Transverse colon (tissue), 4 donors: ENCODE results near the gene POLD2. TPM values are rescaled to one million over a fixed set of nuclear protein-coding genes. Genes with fewer than 3 reads are reported as not detected.

Experiments
- DNase-seq: peaks from one replicate; pipeline ENCODE4 v3.0.0-alpha.2; 2019
- H3K27ac ChIP-seq, 4 donors: fragments of 200-600 bp; sonication (generic); 2 replicates each; pipeline ENCODE4 v1.5.1; 2016 to 2018; ENCODE audit warnings: inconsistent platforms in 4 of 4
- H3K27me3 ChIP-seq: fragments of 200-600 bp; sonication (generic); 2 replicates; pipeline ENCODE4 v1.5.1; 2017; ENCODE audit warnings: inconsistent platforms
- H3K36me3 ChIP-seq, 4 donors: fragments of 200-600 bp; sonication (generic); 2 replicates each; pipeline ENCODE4 v1.5.1; 2017 to 2019; ENCODE audit warnings: inconsistent platforms in 4 of 4
- H3K4me1 ChIP-seq, 4 donors: fragments of 200-600 bp; sonication (generic); 2 replicates each; pipeline ENCODE4 v1.5.1; 2017 to 2020; ENCODE audit warnings: inconsistent platforms in 4 of 4
- H3K4me3 ChIP-seq, 4 donors: fragments of 200-600 bp; sonication (generic); 1 replicate in 1 of 4; 2 replicates in 3 of 4; pipeline versions ENCODE4 v1.5.1 to v1.6.1; 2017 to 2019; ENCODE audit warnings: inconsistent platforms in 4 of 4
- H3K9me3 ChIP-seq, 2 donors: fragments of 200-600 bp; sonication (generic); 2 replicates each; pipeline ENCODE4 v1.5.1; 2017 to 2019; ENCODE audit warnings: inconsistent platforms in 2 of 2
- EP300 ChIP-seq: sonication (generic); formaldehyde crosslinking; IDR thresholded peaks from one replicate; pipeline ENCODE4 v1.6.1; 2017; ENCODE audit warnings: antibody characterized with exemption, low read depth
- POLR2A ChIP-seq: fragments of 450-650 bp; IDR thresholded peaks from one replicate; pipeline ENCODE4 v1.6.1; 2016; ENCODE audit warnings: antibody characterized with exemption, mild to moderate bottlenecking, moderate library complexity
- POLR2AphosphoS5 ChIP-seq, 3 donors: sonication (generic); formaldehyde crosslinking; IDR thresholded peaks; one replicate each; pipeline ENCODE4 v1.6.1; 2016; ENCODE audit warnings: antibody characterized with exemption in 3 of 3
- WGBS, 2 donors: methylation state at CpG; one replicate each; pipeline ENCODE4 v1.1.5; 2018; ENCODE audit warnings: low coverage in 1 of 2; 5-methylcytosine and 5-hydroxymethylcytosine counted together
- in situ Hi-C, 4 donors: fragments of 200-750 bp; cut with MboI; loops; one replicate each; pipeline versions ENCODE4 v1.15.0 to v1.15.1; 2017; ENCODE audit warnings: low sequenced_read_pairs in 3 of 4, low pct_ligation_motif_present in 1 of 4, low pct_unique_long_range_greater_than_20kb in 1 of 4
- intact Hi-C: fragments of 100-400 bp; cut with DNase I; formaldehyde crosslinking; loops from one replicate; pipeline ENCODE4 v1.15.1; 2023; ENCODE audit warnings: low total_unique reads
- total RNA-seq, 4 donors: library from RNA; depleted of rRNA; stranded (reverse); fragments of >200 nt; gene quantifications; one replicate each; pipeline ENCODE4 v1.1.0, GENCODE V29; 2016
- TF ChIP-seq, protein P1 (sequence below), 5 experiments: fragments of 200-600 bp in 3 of 5; fragments of 450-650 bp in 2 of 5; sonication (generic) in 3 of 5; IDR thresholded peaks; 1 replicate in 2 of 5; 2 replicates in 3 of 5; pipeline ENCODE4 v1.5.1; 2016 to 2017; ENCODE audit warnings: antibody characterized with exemption in 5 of 5, inconsistent platforms in 3 of 5, mild to moderate bottlenecking in 2 of 5, moderate library complexity in 1 of 5

POLD2 gene
- total RNA-seq, 4 donors from 2014 or later, result 20.1 to 32.7 (median 22.7) TPM

GRCh38 chr7:44112231-44112996 lies 10.9 kb downstream of the POLD2 start:
- intact Hi-C loops, result no loop called here
- Histone ChIP-seq H3K4me1 (no peaks in the 10 kb centered on the region), H3K36me3 (no peaks in the 10 kb centered on the region), H3K27me3 (no peaks in the 10 kb centered on the region), H3K9me3 (no peaks in the 10 kb centered on the region), H3K27ac (no peak overlapping the region), H3K4me3 (no peak overlapping the region)
- TF ChIP-seq EP300 (no peak), POLR2AphosphoS5 (IDR thresholded peaks at IDR 0.05) (no peak), POLR2A (no peak)
- TF ChIP-seq, protein P1, sequence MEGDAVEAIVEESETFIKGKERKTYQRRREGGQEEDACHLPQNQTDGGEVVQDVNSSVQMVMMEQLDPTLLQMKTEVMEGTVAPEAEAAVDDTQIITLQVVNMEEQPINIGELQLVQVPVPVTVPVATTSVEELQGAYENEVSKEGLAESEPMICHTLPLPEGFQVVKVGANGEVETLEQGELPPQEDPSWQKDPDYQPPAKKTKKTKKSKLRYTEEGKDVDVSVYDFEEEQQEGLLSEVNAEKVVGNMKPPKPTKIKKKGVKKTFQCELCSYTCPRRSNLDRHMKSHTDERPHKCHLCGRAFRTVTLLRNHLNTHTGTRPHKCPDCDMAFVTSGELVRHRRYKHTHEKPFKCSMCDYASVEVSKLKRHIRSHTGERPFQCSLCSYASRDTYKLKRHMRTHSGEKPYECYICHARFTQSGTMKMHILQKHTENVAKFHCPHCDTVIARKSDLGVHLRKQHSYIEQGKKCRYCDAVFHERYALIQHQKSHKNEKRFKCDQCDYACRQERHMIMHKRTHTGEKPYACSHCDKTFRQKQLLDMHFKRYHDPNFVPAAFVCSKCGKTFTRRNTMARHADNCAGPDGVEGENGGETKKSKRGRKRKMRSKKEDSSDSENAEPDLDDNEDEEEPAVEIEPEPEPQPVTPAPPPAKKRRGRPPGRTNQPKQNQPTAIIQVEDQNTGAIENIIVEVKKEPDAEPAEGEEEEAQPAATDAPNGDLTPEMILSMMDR (IDR thresholded peaks at IDR 0.05), result no peak
- no peak for DNase-seq
- in situ Hi-C loops, result no loop called here
- WGBS, 2 donors, result 76% methylated on average over 41 of the region's 41 CpGs; no CpG with 5 or more reads in 1 of the 2 donors

- no peak overlapping the region for H3K27ac ChIP-seq
- no peaks in the 10 kb centered on the region for H3K9me3 ChIP-seq
- H3K27me3 ChIP-seq, result no peaks in the 10 kb centered on the region
- 66% methylated on average over 15 of the region's 16 CpGs; no CpG with 5 or more reads in 1 of the 2 donors for WGBS, 2 donors
- no peaks in the 10 kb centered on the region for H3K4me1 ChIP-seq
- intact Hi-C loops, result no loop called here
- TF ChIP-seq POLR2A, result no peak
- TF ChIP-seq POLR2AphosphoS5 (IDR thresholded peaks at IDR 0.05), result no peak
- TF ChIP-seq, protein P1 (IDR thresholded peaks at IDR 0.05), result no peak
- in situ Hi-C loops, result no loop called here
- no peak for DNase-seq
- H3K36me3 ChIP-seq, result no peaks in the 10 kb centered on the region
- H3K4me3 ChIP-seq, result no peak overlapping the region
Measured at GRCh38 chr7:44111761-44112160, 11.6 kb downstream of the POLD2 start.

DNA sequence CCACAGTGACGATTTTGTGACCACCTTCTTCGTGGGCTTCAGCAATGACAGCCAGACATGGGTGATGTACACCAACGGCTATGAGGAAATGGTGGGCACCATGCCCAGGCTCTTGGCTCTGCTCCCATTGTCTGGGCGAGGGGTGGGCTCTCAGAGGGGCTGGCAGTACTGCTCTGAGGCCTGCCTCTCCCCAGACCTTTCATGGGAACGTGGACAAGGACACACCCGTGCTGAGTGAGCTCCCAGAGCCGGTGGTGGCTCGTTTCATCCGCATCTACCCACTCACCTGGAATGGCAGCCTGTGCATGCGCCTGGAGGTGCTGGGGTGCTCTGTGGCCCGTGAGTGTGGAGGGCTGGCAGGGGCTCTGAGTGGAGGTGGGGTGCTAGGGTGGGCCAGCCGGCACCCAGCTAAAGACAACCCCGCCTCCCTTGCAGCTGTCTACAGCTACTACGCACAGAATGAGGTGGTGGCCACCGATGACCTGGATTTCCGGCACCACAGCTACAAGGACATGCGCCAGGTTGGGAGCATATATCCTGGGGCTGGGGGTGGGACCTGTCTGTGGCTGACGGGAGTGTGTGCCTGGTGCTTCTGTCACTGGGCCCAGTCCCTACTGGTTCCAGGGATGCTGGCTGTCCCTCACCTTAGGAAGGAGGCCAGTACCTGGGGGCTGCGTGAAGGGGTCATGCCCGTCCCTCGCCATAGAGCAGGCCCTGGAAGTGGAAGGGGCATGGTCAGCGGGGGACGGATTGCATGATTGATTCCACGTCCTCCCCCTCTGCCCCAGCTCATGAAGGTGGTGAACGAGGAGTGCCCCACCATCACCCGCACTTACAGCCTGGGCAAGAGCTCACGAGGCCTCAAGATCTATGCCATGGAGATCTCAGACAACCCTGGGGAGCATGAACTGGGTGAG lies 12.4 kb downstream of the POLD2 start:
- WGBS, 2 donors, result 73% methylated on average over 27 of the region's 27 CpGs; no CpG with 5 or more reads in 1 of the 2 donors
- H3K36me3 ChIP-seq, result no peaks in the 10 kb centered on the region
- no peak for TF ChIP-seq POLR2A
- no peak for TF ChIP-seq POLR2AphosphoS5 (IDR thresholded peaks at IDR 0.05)
- no peak for TF ChIP-seq EP300
- TF ChIP-seq, protein P1 (IDR thresholded peaks at IDR 0.05), result no peak
- H3K9me3 ChIP-seq, result no peaks in the 10 kb centered on the region
- intact Hi-C loops, result no loop called here
- no peak overlapping the region for H3K27ac ChIP-seq
- DNase-seq, result no peak
- in situ Hi-C loops, result no loop called here
- no peaks in the 10 kb centered on the region for H3K27me3 ChIP-seq
- peaks cover 0 to 2% (median 0%) of the 10 kb centered on the region in 4 donors for H3K4me1 ChIP-seq
- H3K4me3 ChIP-seq, result no peak overlapping the region

- no peak for DNase-seq
- no peaks in the 10 kb centered on the region for H3K36me3 ChIP-seq
- no peaks in the 10 kb centered on the region for H3K9me3 ChIP-seq
- H3K27ac ChIP-seq, result no peak overlapping the region
- no peak overlapping the region for H3K4me3 ChIP-seq
- peaks cover 0 to 3% (median 1%) of the 10 kb centered on the region in 4 donors for H3K4me1 ChIP-seq
- in situ Hi-C loops, result no loop called here
- no peak for TF ChIP-seq POLR2A
- TF ChIP-seq, protein P1 (IDR thresholded peaks at IDR 0.05), result no peak
- no peak for TF ChIP-seq POLR2AphosphoS5 (IDR thresholded peaks at IDR 0.05)
- no peak for TF ChIP-seq EP300
- peaks cover 7% of the 10 kb centered on the region for H3K27me3 ChIP-seq
- 86% methylated on average over 16 of the region's 18 CpGs; no CpG with 5 or more reads in 1 of the 2 donors for WGBS, 2 donors
- intact Hi-C loops, result no loop called here
Measured at GRCh38 chr7:44109991-44110390, 13.4 kb downstream of the POLD2 start.
